Glutamatergic neuron (in vitro differentiated cells): Measurements from ENCODE around the gene RDH14. TPM values are rescaled to one million over a fixed set of nuclear protein-coding genes. Genes with fewer than 3 reads are reported as not detected.

Experiments used
- DNase-seq: peaks from one replicate; pipeline ENCODE4 v3.0.0; 2022
- H3K27ac Mint-ChIP-seq: one replicate; pipeline ENCODE4 v1.8.0; 2020; ENCODE audit warnings: mild to moderate bottlenecking, mixed read lengths, inconsistent platforms; ENCODE audit not compliant: unreplicated experiment
- H3K27me3 Mint-ChIP-seq: one replicate; pipeline ENCODE4 v1.8.0; 2020; ENCODE audit warnings: mild to moderate bottlenecking, moderate library complexity, mixed read lengths, inconsistent platforms; ENCODE audit not compliant: unreplicated experiment
- H3K36me3 Mint-ChIP-seq: one replicate; pipeline ENCODE4 v1.8.0; 2020; ENCODE audit warnings: mild to moderate bottlenecking, mixed read lengths, inconsistent platforms; ENCODE audit not compliant: unreplicated experiment
- H3K4me1 Mint-ChIP-seq: one replicate; pipeline ENCODE4 v1.8.0; 2020; ENCODE audit warnings: mild to moderate bottlenecking, low read depth, mixed read lengths, inconsistent platforms; ENCODE audit not compliant: unreplicated experiment
- H3K4me3 Mint-ChIP-seq: one replicate; pipeline ENCODE4 v1.8.0; 2020; ENCODE audit warnings: mild to moderate bottlenecking, mixed read lengths, inconsistent platforms; ENCODE audit not compliant: unreplicated experiment
- H3K9me3 Mint-ChIP-seq: one replicate; pipeline ENCODE4 v1.8.0; 2020; ENCODE audit warnings: mild to moderate bottlenecking, moderate library complexity, mixed read lengths, inconsistent platforms; ENCODE audit not compliant: unreplicated experiment
- total RNA-seq: library from RNA; stranded (reverse); fragmentation: NEBNext Ultra II Directional; extraction: Animal tissue kit (Norgen Biotek cat#: 25700); gene quantifications from one replicate; pipeline ENCODE4 v1.2.1, GENCODE V29; 2021; ENCODE audit not compliant: unreplicated experiment
- TF ChIP-seq, protein P1 (sequence below): fragments of 200-600 bp; sonication (generic); IDR thresholded peaks from one replicate; pipeline ENCODE4 v1.5.0; 2021; ENCODE audit not compliant: partially characterized antibody, unreplicated experiment

Gene RDH14
- total RNA-seq, 1 donor from 2014 or later, result 9.1 TPM

DNA sequence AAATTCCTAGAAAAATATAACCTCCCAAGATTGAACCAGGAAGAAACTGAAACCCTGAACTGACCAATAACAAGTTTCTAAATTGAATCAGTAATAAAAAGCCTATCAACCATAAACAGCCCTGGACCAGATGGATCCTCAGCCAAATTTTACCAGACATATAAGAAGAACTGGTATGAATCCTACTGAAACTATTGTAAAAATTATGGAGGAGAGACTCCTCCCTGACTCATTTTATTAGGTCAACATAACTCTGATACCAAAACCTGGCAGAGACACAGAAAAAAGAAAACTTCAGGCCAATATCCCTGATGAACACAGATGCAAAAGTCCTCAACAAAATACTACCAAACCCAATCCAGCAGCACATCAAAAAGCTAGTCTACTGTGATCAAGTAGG is 17.6 kb upstream of the RDH14 start:
- Mint-ChIP-seq H3K27me3 (no peaks in the 10 kb centered on the region), H3K4me1 (no peaks in the 10 kb centered on the region), H3K9me3 (no peaks in the 10 kb centered on the region), H3K4me3 (no peak overlapping the region), H3K27ac (no peak overlapping the region), H3K36me3 (peaks cover 6% of the 10 kb centered on the region)
- no peak for DNase-seq
- TF ChIP-seq, protein P1, sequence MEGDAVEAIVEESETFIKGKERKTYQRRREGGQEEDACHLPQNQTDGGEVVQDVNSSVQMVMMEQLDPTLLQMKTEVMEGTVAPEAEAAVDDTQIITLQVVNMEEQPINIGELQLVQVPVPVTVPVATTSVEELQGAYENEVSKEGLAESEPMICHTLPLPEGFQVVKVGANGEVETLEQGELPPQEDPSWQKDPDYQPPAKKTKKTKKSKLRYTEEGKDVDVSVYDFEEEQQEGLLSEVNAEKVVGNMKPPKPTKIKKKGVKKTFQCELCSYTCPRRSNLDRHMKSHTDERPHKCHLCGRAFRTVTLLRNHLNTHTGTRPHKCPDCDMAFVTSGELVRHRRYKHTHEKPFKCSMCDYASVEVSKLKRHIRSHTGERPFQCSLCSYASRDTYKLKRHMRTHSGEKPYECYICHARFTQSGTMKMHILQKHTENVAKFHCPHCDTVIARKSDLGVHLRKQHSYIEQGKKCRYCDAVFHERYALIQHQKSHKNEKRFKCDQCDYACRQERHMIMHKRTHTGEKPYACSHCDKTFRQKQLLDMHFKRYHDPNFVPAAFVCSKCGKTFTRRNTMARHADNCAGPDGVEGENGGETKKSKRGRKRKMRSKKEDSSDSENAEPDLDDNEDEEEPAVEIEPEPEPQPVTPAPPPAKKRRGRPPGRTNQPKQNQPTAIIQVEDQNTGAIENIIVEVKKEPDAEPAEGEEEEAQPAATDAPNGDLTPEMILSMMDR, result no peak

DNA sequence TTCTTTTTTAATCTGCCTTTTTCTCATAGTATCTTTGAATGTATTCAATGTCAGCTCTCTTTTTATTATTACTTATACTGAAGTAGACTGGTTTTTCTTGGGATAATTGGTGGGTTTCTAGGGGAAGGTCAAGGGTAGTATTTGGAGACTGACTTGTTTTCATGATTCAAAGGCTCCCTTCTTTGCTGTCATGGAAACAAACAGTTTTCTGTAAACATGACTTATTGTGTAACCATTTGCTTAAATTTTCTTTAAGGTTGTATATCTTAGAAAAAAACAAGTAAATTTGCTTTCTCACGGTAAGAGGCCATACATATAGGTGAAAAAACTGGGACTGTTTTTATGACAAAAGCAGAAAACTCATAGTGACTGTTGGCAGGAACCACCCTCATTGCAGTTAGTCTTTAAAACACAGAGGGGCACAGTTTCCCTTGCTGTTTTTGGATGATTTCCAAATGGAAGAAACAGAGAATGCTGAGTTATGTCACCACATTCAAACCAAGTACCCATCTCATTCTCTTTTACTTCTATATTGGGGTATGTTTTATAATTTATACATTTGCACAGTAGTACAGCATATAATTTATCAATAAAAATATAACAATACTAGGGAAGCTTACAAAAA is 5.8 kb upstream of the RDH14 start:
- H3K27me3 Mint-ChIP-seq, result no peaks in the 10 kb centered on the region
- H3K4me3 Mint-ChIP-seq, result no peak overlapping the region
- peaks cover 2% of the 10 kb centered on the region for H3K9me3 Mint-ChIP-seq
- DNase-seq, result no peak
- no peaks in the 10 kb centered on the region for H3K36me3 Mint-ChIP-seq
- TF ChIP-seq, protein P1, result no peak
- no peaks in the 10 kb centered on the region for H3K4me1 Mint-ChIP-seq
- H3K27ac Mint-ChIP-seq, result no peak overlapping the region

DNA sequence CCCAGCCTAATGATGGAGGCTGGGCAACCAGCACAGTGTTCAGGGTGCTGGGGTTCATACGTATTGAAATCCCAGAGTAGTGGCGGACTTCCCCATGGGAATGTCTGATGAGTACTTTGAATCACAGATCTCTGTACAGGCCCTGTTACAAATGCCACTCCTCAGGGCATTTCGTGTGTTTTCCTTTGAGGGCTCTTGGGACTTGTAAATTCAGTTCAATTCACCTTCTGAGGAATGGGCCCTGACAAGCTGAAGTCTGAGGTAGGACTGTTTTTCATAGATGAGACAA is 288 bp upstream of the RDH14 start:
- H3K36me3 Mint-ChIP-seq, result no peaks in the 10 kb centered on the region
- H3K4me1 Mint-ChIP-seq, result peaks cover 5% of the 10 kb centered on the region
- peak overlapping the region; percentile 77 for H3K27ac Mint-ChIP-seq
- peak overlapping the region; percentile 89 for H3K4me3 Mint-ChIP-seq
- TF ChIP-seq, protein P1, result no peak
- no peak for DNase-seq
- H3K9me3 Mint-ChIP-seq, result peaks cover 2% of the 10 kb centered on the region
- H3K27me3 Mint-ChIP-seq, result peaks cover 3% of the 10 kb centered on the region

DNA sequence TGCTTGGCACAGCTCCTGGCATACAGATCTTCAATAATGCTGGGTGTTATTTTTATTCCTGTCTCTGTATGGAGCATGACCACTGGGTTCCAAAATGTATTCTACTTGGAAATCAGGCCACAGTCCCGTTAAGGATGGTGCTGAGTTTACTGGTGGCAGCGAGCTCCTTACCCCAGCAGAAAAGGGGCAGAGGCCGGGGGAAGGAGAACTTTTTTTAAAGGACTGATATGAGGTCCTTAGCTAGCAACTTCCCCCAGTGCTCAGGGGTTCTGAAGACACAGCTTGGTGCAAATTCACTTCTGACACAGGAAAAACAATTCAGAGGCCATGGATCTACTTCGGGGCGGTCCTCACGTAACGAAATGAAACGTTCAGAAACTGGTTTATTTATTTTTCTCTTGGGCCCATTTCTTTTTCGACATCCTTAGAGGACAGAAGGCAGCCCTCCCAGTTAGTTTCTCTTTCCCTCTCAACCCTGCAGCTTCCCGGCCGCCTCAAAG is 872 bp downstream of the RDH14 start:
- Mint-ChIP-seq H3K27me3 (peaks cover 3% of the 10 kb centered on the region), H3K36me3 (no peaks in the 10 kb centered on the region), H3K27ac (peak overlapping the region; percentile 83), H3K9me3 (peaks cover 2% of the 10 kb centered on the region), H3K4me3 (peak overlapping the region; percentile 90), H3K4me1 (peaks cover 5% of the 10 kb centered on the region)
- TF ChIP-seq, protein P1, result no peak
- DNase-seq, result no peak

DNA sequence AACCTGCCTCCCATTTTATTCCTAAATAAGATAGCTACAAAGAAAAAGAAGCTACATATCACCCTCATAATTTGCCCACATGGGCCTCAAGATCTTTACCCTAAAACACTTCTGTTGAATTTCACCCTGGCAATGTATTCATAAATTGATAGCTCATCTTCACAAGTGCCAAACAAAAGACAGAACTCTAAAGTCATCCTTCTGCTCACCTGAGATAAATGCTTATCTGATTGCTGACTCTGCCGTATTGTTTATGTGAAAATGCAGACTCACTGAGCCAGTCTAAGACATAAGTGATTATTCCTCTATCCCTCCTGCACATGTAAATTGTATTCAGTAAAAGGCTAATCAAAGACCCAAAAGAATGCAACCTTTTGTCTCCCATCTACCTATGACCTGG is 2.0 kb downstream of the RDH14 start:
- Mint-ChIP-seq H3K4me3 (no peak overlapping the region), H3K27ac (no peak overlapping the region), H3K4me1 (peaks cover 5% of the 10 kb centered on the region), H3K36me3 (no peaks in the 10 kb centered on the region), H3K9me3 (peaks cover 2% of the 10 kb centered on the region), H3K27me3 (peaks cover 3% of the 10 kb centered on the region)
- TF ChIP-seq, protein P1, result no peak
- DNase-seq, result no peak
